HCT116 (cell line): ENCODE measurements around the gene LMOD1.

Experiments used
- EZH2 ChIP-seq: fragments of 200-600 bp; sonication (generic); IDR thresholded peaks from 2 replicates; pipeline ENCODE4 v1.6.1; 2017; ENCODE audit warnings: antibody characterized with exemption, mixed run types
- POLR2A ChIP-seq: IDR thresholded peaks from 2 replicates; pipeline ENCODE4 v1.7.0; 2011; ENCODE audit warnings: borderline replicate concordance; ENCODE audit not compliant: insufficient read depth, insufficient read length; ENCODE audit errors: extremely low read depth
- TF ChIP-seq, protein P1 (sequence below): IDR thresholded peaks from 2 replicates; pipeline ENCODE4 v1.6.1; 2011; ENCODE audit warnings: mild to moderate bottlenecking, low read length, moderate library complexity; ENCODE audit not compliant: insufficient replicate concordance; ENCODE audit errors: extremely low read depth

DNA sequence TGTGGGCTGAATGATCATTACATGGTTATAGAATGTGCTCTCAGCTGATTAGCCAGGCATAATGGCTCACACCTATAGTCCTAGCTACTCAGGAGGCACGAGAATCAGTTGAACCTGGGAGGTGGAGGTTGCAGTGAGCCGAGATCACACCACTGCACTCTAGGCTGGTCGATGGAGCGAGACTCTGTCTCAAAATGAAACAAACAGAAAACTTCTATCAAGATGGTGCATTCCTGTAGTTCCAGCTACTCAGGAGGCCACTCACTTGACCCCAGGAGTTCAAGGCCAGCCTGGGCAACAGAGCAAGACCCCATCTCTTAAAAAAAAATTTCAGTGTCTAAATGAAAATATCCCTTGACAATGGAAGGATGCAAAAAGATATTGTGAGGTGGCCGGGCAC, 19.8 kb upstream of the LMOD1 start:
- no peak for TF ChIP-seq EZH2
- TF ChIP-seq, protein P1, sequence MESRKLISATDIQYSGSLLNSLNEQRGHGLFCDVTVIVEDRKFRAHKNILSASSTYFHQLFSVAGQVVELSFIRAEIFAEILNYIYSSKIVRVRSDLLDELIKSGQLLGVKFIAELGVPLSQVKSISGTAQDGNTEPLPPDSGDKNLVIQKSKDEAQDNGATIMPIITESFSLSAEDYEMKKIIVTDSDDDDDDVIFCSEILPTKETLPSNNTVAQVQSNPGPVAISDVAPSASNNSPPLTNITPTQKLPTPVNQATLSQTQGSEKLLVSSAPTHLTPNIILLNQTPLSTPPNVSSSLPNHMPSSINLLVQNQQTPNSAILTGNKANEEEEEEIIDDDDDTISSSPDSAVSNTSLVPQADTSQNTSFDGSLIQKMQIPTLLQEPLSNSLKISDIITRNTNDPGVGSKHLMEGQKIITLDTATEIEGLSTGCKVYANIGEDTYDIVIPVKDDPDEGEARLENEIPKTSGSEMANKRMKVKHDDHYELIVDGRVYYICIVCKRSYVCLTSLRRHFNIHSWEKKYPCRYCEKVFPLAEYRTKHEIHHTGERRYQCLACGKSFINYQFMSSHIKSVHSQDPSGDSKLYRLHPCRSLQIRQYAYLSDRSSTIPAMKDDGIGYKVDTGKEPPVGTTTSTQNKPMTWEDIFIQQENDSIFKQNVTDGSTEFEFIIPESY = no peak
- TF ChIP-seq POLR2A = no peak
